Kasumi-1 (cell line): ENCODE measurements around the gene DUSP16.
"Not testable (repeated sequence)": the region's sequence is repeated elsewhere in the genome, so short reads cannot be mapped to it uniquely, and the experiment has no call there.

Source experiments
- DNase-seq, 2 experiments: peaks; one replicate each; lab custom pipeline; 2025; lab: John Stamatoyannopoulos, UW

Gene DUSP16

DNA sequence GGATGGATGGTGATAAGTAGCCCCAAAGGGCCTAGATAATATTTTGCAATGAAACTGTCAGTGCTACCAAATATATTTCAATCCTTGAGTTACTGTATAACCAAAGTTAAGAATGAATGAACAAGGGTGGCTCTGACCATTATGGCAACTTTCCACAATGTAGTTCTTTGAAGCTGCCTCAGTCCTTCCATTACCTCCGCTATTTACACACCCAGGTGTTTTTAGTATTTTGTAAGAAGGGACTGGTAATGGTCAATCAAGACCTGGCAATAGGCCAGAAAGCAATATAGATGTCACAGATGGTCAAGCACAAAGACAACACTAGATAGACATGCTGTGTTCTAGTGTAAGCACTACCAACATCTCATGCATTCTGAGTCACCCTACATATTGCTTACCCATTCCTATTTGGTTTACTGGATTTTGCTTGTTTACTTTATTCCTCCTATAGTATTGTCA is 16.3 kb downstream of the DUSP16 start:
- DNase-seq: no peak

DNA sequence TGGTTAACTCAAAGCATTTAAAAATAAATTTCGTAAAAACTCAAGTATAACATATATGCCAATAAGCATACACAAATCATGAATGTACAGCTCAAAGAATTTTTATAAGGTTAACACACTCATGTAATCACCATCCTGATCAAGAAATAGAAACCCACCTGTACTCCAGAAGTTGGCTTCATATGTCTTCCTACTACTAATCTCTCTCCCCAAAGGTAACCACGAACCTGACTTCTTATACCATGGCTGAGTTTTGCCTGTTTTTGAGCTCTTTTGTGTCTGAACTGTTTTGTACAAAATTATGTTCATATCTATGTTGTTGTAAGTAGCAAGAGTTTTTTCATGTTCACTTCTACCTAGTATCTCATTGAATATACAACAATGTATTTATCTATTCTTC is 18.7 kb downstream of the DUSP16 start:
- DNase-seq: no peak

DNA sequence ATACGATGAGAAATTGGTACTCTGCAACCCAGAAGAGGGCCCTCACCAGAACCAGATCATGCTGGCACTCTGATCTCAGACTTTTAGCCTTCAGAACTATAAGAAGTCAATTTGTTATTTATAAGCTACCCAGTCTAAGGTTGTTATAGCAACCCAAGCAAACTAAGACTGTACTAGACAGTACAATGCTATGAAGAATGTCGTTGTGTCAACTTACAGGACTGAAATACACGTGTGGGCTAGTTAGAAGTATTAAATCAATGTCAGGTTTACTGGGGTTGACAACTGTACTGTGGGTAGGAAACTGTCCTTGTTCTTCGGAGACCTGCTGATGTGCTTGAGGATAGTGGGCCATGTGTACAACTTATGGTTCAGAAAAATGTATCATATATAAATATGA is 19.7 kb downstream of the DUSP16 start:
- no peak for DNase-seq

DNA sequence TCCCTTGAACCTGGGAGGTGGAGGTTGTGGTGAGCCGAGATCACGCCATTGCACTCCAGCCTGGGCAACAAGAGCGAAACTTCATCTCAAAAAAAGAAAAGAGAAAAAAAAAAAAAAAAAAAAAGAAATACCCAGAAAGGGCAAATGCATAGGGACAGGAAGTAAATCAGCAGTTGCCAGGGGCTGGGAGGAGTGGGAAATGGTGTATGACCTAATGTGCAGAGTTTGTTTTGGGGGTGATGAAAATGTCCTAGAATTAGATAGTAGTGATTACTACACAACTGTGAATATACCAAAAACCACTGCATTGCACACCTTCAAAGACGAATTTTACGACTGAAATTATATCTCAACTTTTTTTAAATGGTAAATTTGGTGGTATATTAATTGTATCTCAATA is 20.4 kb downstream of the DUSP16 start:
- DNase-seq: no peak

DNA sequence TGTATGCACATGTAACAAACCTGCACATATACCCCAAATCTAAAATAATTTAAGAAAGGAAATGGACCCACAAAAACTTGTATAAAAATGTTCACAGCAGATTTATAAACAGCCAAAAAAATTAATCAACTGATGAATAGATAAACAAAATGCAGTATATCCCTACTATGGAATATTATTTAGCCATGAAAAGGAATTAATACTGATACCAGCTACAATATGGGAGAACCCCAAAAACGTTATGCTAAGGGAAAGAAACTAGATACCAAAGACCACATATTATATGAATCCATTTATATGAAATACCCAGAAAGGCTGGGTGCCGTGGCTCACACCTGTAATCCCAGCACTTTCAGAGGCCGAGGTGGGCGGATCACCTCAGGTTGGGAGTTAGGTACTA is 20.9 kb downstream of the DUSP16 start:
- no peak for DNase-seq

DNA sequence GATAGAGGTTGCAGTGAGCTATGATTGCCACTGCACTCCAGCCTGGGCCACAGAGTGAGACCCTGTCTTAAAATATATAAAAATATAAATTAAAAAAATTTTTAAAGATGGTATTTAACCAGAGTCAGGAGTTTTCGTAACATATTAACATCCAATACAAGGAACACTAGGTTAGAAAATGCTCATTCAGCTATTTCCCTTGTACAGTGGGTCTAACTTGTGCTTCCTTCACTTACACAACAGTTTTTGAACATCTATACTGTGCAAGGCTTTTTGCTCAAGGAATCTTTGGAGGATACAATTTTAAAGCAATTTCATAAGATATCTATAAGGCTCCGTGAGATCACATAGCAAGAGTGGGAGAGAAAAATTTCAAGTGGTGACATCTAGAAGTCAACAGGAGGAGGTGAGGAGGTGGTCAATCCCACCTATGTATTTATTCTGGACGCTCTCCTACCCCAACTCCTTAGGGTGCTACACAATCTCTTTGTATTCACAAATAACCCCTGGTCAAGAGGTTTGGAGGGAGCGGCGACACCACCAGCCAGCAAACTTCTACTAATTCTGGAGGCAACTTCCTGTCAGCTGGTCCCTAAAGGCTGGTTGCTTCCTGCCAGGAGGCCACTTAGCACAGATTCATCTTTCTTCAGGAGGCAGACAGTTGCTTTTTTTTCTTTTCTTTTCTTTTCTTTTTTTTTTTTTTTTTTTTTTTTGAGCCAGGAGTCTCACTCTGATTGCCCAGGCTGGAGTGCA is 22.2 kb downstream of the DUSP16 start:
- DNase-seq: peak; percentile 10 to 25

DNA sequence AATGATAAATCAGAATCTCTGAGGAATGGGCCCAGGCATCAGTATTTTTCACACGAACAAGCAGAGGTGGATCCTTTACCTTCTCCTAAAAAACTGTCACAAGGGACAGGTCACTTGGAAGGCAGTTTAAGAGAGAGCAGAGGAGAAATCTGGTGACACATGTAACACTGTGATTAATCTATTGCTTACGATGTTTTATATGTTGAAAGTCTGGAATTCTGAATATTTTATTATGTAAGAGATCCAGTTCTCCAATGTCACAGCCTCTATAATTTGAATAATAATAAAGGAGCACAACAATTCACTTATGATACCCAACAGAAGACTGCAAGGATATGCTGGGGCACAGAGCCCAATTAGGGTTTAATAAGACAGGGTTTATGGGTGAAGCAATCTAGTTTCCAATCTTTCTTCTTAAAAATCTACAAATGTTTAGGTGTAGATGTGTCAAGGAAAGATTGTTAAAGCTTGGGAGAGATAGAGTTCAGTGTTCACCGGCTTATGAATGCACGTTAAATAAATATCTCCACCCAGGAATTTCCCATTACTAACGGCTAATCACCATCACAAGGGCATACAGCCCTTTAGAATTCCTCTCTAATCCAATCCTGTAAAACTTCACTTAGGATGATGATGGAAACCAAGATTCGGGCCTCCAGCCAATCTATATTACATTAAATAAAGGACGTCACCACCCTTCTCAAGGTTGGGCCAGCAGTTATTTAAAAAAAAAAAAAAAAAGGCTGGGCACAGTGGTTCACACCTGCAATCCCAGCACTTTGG is 23.4 kb downstream of the DUSP16 start:
- no peak for DNase-seq

DNA sequence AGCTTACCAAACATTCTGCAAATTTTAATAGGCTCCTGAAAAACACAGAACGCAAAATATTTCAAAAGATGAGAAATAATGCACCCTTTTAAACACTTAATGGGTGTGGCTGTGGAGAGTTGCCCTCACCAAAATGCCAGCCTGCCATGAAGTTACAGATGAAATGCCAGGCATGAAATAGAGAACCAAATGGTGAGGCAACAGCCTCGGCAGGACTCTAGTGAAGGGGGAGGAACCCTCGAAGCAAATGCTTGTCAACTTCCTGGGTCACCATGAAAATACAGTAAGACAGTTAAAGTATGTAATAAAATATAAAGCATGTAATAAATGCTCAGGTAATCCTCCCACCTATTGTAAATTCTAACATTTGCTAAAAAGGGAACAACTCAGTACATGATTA is 24.1 kb downstream of the DUSP16 start:
- DNase-seq: no peak

DNA sequence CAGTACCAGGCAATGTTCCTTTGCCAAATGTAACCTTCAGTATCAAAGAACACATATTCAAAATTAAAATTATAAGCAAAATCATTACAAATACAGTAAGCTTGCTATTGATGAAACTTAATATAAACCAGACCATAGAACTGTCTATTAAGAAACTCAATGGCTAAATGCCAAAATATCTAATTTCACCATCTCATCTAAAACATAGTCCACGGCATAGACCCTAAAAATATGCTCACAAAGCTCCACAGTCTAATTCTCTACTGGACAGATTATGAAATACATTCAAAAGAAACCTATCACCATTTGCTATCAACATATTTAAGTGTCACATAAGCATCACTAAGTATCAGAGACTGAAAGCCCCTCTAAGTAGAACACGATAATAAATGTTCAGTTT is 25.2 kb downstream of the DUSP16 start:
- no peak for DNase-seq

DNA sequence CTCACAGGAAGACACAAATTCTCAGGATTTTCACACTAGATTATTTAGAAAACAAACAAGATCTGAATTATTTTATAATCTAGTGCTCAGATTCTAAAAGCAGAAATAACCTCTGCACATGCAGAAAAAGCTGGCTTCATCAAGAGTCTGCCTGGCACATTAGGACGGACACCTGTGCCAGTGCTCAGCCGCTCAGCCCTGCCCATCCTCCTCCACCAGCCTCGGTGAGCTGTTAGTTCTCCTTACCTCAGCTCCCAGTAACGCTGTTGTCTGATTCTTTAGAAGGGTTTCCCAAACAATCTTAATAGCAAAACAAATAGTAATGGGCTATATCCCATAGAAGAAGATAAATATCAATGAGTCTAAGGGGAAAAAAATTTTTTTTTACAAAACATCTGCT is 27.7 kb downstream of the DUSP16 start:
- DNase-seq: no peak

DNA sequence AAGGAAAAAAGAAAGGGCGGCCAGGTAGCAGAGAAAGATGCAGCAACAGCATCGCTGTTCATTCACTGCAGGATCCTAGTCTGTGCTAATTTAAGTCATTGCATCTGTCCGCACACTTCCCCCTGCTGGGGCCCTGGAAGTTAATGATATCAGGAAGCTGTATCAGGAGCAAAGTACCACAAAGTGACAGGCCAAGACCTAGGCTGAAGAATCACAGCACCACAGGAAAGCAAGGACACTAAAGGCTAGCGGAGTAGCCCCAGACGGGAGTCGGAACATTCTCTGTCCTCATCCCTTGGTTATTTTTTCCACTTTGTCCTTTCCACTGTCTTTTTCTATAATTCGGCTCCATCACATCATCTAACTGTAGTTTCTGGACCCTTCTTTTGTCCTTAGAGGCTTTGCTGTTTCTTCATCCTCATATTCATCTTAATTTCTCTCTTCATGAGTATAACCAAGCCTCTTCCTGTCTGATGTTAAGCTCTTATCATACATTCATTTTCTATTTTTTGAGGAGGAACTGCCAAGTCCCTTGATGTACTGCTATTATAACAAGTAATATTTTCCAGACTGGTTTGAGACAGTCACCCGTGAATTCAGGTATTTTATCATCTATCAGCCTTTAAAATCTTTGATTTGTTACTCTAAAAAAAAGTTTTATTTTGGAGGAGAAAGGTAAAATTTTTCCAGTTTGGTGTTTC is 28.3 kb downstream of the DUSP16 start:
- DNase-seq: peak in 1 of 2 experiments; percentile 2

DNA sequence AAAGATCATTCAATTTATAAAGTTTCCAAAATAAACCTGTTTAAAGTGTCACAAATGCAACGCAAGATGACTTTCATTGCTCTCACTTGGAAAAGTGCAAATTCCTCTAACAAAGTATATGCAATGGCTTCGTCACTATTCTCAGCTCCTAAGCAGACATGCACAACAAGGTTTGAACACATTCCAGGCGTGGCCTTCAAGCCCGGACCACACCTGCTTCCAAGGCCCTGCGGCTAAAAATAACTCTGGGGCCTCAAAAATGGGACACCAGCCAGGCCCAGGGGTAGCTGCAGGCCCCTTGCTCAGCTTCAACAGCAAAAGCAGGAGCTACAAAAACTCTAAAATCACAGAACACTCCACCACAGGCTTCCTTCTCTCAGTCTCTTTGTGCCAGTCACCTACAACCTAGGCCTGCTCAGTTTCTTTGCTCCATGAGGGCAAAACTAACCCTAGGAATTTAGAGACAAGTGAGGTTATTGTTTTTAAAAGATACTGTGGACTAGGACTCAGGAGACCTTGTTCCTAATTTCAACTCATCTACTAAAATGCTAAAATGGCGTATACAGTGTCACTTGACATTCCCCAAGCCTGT is 29.3 kb downstream of the DUSP16 start:
- DNase-seq: no peak

DNA sequence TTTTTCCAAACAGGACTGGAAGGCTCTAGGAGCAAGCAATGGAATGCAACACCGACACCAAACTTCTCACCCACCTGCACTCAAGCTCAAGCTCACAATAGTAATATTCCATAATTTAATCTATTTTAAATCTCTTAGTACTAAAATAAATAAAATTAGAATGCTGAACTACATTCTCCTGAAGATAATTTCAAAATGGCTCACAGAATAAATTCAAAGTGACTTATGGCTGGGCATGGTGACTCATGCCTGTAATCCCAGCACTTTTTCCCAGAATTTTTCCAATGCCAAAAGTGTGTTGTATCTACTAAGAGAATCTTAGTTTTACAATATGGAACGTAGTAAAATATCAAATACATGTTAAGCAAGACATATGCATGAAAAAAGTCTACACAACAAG is 31.5 kb downstream of the DUSP16 start:
- no peak for DNase-seq

DNA sequence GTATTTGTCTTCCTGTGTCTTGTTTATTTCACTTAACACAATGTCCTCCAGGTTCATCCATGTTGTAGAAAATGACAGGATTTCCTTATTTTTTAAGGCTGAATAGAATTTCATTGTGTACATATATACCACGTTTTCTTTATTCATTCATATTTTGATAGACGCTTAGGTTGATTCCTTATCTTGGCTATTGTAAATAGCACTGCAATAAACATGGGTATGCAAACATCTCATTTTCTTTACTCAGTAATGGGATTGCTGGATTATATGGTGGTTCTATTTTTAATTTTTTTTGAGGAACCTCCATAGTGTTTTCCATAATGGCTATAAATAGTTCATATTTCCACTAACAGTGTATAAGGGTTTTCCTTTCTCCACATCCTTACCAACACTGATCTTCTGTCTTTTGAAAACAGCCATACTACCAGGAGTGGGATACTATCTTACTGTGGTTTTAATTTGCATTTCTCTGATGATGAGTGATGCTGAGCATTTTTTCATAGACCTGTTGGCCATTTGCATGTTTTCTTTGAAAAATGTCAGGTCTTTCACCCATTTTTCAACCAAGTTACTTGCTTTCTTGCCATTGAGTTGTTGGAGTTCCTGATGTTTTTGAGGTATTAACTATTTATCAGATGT is 32.8 kb downstream of the DUSP16 start:
- no peak for DNase-seq

DNA sequence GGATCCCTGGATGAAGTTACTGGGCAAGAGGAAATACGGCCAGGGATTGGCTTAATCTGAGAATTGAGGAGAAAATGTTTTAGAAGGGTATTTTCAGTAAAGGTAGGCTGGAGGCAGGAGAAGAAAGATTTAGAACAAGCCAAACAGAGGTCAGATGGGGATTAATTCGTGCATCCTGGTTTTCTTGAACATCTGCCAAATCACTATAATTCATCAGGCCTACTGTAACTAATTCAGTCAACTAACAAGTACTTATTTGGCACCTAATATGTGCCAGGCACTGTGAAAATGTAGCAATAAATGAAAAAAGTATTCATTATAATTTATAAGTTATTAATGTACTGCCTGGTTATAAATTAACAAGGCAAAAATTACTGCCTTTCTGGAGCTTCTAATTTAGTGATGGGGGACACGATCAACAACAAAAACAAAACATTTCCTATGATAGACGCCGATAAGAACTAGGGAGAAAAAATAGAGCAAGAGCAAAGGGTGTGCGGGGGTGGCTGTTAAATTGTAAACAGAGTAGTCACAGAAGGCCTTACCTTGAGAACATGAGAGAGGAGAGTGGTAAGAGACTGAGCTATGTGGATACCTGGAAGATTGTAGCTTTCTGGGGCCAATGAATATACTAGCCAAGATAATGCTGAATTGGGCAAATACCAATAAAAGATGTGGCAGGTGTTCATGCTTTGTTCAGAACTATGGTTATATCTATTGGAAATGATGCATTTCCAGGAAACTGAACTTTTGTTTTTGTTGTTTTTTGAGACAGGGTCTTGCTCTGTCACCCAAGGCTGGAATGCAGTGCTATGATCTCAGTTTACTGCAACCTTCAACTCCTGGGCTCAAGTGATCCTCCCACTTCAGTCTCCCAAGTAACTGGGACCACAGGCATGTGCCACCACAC is 34.0 kb downstream of the DUSP16 start:
- no peak for DNase-seq

DNA sequence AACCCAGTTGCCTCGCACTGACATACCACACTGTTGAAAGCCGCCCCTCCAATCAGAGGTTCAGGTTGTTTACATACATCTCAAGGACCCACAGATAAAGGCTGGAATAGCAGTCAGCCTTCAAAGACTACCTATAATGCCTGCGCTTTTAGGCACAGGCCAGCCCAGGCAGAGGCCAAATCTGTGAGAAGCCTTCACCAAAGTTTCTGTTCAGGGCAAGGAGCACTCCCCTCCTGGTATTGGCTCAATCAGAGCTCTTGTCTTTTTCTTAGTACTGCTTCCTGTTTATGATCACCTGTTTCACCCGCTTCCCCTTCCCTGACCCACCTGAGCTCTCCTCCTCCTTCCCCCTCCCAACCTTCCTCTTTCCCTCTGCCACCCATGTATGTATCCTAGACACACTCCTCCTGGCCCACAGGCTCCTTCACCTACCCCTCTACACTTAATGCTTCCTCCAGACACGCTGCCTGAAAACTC is 34.8 kb downstream of the DUSP16 start:
- no peak for DNase-seq

DNA sequence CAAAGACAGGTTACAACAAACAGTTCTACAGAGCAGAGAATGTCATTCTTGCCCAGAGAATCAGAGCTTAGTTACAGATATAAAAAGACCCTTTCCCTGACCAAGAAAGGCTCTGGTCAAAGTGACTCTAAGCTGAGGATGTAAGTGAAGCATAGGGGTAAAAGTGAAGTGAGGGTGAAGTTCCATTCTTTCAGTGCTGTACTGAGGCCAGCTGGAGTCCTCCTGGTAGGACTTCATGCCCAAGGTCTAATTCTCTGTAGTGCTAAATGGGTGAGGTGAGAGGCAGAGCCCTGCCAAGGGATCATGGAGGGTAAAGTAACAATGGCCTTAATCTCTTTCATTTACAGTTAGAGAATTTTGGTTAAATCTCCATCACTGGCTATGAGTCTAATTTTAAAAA is 38.5 kb downstream of the DUSP16 start:
- no peak for DNase-seq

DNA sequence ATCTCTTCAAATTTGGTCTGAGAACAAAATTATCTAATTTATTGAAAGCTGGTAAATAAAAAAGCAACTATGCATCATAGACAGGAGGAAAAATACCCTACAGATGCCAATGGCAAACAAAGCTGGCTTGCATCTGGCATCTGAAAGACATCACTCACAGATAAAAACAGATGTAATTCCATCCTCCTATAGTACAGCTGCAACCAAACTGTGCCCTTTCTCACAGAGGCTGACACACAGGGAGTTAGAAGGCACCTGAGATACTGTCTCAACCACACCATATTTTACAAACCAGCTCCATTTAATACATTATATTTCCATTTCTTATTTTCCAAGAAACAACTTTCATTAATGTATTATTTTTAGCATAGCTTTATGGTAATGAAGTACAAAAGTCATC is 39.4 kb downstream of the DUSP16 start:
- no peak for DNase-seq

DNA sequence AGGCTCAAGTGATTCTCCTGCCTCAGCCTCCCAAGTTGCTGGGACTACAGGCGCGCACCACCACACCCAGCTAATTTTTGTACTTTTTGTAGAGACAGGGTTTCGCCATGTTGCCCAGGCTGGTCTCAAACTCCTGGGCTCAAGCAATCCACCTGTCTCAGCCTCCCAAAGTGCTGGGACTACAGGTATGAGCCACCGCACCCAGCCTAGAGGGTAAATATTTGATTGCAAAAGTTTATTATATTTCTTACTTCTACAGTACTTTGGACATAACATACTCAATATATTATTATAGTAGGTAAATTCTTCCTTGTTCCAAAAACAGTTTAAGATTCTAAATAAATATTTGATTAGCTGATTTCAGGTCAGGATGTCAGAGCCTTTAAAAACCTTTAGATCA is 40.0 kb downstream of the DUSP16 start:
- not testable (repeated sequence) for DNase-seq

DNA sequence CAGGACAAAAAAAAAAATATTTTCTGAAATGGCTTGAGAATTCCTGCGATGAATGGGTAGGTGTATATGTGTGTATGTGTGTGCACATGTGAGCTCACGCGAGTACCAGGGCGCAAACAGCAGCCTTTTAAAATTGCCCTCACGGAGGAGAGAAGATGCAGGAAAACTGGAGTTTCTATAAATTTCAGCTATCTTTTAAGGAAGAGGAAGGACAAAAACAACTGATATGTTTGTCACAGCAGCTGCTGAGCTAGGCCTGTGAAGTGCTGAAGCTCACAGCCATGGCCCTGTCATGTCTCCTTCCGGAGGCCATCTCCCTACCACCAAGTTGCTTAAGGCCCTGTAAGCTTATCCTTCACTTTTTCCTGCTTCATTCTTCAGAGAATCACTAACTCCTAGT is 40.8 kb downstream of the DUSP16 start:
- no peak for DNase-seq

DNA sequence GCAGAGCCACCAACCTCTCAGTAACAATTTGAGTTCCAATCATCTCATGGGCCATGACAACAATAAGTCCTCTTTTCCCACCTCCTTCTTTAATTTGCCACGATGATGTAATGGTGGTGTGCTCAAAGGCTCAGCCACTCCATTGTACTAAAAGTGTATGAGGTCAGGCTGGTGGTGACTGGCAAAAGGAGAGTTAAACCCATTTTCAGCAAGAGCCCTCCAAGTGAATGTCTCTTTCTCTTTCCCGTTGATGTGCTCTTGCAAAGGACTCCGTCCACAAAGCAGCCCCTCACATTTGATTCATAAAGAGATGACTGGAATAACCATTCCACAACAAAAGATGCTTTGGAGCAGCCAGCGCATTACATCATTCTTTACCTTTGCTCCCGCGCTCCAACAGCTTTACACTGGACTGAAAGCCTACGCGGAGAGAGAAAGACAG is 41.6 kb downstream of the DUSP16 start:
- DNase-seq: no peak
